ENCODE measurements around the gene VKORC1.
A peak's percentile ranks its signal among the peaks of the same experiment; 100 is the strongest.

The VKORC1 gene

DNA sequence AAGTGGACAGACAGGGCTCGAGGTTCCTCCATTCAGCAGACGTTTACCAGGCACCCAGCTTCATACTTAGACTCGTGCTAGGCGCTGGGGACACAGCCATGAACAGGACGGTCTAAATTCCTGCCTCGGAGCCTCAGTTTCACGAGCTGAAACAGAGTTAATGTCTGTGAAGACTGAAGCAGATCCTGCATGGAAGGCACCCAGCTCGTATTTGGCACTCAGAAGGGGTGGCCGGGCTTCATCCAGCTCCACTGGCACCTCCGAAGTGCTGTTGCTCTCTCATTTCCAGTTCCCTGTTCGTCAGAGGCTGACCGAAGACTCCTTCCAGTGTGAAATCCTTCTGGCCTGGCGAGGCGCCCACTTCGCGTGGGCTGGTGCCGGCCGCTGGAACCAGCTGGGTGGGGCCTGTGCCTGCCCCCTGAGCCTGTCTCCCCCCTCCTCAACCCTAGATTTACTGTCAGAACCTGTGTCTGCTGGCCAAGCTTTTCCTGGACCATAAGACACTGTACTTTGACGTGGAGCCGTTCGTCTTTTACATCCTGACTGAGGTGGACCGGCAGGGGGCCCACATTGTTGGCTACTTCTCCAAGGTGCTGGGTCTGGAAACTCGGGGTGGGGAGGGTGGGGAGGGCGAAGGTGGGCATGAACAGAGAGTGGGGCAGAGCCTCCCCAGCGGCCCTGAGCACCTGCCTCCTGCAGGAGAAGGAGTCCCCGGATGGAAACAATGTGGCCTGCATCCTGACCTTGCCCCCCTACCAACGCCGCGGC, 35.2 kb upstream of the VKORC1 start:
- no peak for DNase-seq

DNA sequence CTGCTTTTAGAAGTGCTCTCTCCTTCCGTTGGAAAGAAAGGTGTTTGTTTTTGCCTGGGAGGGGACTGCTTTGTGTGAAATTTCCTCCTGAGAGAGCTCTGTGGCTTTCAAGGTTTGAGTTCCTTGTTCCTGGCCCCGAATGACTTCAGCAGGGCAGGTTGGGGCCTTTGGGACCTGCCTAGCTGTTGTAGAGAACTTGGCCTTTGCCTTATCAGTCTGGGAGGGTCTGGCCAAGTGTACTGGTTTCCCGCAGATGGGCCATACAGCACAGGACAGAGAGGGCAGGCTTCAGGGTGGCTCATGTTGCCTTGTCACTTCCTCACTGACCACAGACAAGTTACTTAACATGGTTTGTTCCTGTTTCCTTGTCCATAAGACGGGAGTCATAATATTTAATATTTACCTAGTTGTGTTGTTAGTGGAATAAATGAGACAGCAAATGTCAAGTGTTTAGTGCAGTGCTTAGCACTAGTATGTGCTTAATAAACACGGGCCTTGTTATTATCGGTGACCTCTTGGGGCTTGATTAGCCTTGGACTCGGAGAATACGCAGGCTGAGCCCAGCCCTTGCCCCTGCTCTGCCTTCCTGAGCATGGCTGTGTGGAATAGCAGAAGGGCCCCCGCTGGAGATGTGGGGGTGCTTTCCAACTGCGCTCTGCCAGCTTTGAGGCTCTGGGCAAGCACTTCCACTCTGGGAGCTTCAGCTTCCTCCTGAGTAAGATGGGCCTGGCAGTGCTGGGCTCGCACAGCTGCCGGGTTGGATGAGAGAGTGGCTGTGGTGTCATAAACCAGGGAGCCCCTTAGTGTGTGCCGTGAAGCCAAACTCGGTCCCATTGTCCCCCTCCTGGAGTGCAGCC, 34.3 kb upstream of the VKORC1 start:
- no peak for DNase-seq

DNA sequence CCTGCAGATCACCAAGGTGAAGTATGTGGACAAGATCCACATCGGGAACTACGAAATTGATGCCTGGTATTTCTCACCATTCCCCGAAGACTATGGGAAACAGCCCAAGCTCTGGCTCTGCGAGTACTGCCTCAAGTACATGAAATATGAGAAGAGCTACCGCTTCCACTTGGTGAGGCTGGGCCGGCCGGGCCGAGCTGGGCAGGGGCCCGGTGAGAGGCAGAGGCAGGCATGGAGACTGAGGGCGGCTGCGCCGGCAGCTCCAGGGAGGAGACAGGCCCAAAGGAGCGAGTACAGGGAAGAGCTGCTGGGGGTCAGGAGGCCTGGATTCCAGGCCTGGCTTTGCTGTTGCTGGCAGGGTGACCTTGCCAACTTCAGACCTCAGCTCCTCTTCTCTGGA, 32.6 kb upstream of the VKORC1 start:
- DNase-seq, result no peak

DNA sequence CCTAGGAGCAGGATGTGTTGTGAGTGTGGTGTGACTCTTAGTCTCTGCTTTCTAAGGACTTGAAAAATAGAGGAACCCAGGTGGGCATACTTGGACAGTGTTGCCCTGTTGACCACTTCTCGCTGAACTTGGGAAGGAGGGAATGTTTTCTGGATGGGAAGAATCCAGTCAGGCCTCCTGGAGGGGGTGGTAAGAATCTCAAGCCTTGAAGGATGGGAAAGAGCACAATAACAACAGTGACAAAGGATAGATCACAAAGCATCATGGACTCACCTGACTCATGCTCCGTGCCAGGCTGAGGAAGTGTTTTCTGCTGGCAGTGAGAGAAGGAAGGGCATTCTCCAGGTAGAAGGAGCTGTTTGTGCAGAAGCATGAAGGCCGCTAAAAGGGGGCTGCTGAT, 31.2 kb upstream of the VKORC1 start:
- DNase-seq, result no peak

DNA sequence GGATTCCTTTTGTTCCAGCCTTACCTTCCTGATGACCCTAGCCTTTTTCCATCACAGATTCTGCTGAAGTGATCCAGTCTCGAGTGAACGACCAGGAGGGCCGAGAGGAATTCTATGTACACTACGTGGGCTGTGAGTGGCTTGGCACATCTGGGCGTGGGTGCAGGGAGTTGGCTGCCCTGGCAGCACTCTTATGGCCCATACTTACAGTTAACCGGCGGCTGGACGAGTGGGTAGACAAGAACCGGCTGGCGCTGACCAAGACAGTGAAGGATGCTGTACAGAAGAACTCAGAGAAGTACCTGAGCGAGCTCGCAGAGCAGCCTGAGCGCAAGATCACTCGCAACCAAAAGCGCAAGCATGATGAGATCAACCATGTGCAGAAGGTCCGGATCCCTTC, 25.5 kb upstream of the VKORC1 start:
- DNase-seq, result no peak

DNA sequence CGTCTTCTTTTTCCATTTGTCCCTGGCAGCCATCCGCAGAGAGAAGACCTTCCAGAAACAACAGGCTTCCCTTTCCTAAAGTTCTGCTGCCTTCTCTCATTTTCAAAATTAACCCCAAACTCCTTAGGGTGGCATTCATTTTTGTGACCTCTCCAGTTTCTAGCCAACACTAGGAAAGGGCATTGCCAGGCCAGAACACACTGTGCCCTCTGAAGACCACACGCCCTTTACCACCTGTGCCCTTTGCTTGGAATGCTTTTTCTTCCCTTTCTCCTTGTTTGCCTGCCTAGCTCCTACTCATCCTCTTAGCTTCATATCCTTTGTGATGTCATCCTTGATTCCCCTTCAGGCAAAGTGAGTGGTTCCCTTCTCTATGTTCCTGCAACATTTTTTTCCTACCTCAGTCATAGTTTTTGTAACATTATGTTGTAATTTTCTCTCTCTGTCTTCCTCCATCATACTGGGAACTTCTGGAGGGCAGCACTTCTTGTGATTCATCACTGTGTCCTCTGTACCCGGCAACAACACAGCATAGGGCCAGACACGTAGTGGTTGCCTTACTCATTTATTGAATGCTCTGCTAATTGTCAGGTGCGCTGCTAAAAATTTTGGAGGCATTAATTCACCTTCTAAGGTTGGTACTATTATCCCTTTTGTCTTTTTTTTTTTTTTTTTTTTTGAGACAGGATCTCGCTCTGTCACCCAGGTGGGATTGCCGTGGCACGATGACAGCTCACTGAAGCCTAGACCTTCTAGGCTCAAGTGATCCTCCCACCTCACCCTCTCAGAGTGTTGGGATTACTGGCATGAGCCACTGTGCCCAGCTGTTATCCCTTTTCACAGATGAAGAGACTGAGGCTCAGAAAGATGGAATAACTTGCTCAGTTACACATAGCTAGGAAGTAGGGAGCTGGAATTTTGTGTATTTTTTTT, 23.9 kb upstream of the VKORC1 start:
- DNase-seq, result no peak

DNA sequence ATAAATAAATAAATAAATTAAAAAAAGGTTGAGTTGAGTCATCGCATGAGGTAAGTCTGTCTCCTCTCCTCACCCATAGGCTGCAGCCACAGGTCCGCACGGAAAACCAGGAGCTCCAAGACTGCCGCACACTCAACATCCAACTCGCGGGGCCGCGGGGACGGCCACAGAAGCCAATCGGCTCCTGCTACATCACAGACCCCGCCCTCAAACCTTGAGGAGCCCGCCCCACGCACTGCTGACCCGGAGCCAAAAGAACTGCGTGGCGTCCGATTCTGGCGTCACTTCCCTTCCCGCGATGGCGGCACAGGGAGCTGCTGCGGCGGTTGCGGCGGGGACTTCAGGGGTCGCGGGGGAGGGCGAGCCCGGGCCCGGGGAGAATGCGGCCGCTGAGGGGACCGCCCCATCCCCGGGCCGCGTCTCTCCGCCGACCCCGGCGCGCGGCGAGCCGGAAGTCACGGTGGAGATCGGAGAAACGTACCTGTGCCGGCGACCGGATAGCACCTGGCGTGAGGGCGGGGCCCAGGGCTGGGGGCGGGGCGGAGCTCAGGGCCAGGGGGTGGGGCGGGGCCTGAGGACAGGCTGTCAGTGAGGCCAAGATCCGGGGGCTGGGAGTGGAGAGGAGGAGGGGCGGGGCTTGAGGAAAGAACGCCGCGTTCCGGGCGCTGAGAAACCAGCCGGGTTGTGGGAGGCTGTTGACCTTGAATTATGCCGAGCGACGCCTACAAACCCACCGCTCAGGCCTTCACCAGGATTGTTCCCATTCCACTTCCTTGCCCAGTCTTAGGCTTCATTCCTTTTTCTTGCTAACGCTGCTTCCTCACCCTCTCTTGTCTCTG, 23.0 kb upstream of the VKORC1 start, which contains the start of gene KAT8:
TSS of gene KAT8 (plus strand) at position 281 of the 839 bp plus-strand sequence. CDS start at position 299, 18 bp downstream.
- DNase-seq, result peak; percentile 94

DNA sequence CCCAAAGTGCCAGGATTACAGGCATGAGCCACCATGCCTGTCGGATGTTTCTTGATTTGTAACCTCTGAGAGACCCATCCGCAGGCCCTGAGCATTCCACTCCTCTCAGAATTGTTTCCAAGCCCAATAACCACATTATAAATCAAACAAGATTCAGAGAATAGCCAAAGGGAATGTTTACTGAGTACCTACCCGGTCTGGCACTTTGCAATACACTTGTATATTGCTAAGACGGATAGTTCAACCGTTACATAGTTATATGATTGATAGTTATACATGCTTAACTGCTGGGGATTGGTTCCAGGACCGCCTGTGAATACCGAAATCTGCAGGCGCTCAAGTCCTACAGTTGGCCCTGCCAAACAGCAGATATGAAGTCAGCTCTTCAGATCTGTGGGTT, 19.9 kb upstream of the VKORC1 start:
- DNase-seq, result no peak

DNA sequence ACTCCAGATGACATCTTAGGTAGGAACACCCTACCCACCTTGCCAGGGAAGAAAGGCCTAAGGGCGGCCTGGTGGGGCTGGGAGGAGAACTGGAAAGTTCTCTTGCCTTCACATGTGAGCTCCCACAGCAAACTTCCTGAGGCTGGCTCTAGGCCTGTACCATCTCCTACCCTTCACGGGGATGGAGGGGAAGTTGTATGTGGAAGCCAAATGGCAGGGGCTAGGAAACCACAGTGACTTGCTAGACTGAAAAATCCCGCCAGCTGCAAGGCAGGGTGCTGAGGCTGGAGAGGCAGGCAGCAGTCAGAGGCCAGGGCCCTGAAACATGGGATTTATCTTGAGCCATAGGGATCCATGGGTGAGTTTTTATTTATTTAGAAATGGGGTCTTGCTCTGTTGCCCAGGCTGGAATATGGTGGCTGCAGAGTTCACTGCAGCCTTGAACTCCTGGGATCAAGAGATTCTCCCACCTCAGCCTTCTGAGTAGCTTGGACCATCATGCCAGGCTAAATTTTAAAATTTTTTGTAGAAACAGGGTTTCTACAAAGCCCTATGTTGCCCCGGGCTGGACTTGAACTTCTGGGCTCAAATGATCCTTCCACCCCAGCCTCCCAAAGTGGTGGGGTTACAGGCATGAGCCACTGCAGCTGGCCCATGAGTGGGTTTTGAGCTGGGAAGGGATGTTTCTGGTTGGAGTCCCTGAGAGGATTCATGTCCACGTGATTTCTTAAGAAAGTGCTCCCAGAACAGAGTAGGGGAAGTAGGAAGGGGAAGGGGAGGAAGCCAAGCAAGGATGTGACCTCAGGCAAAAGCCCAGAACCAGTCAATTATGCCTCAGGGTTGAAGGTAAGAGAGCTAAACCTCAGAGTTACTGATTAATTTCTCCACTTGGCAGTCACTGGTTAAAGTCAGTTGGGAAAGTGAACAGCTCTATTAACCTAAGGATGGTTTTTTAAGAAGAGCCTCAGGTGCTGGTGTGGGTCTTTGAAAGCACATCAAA, 18.8 kb upstream of the VKORC1 start:
- no peak for DNase-seq

DNA sequence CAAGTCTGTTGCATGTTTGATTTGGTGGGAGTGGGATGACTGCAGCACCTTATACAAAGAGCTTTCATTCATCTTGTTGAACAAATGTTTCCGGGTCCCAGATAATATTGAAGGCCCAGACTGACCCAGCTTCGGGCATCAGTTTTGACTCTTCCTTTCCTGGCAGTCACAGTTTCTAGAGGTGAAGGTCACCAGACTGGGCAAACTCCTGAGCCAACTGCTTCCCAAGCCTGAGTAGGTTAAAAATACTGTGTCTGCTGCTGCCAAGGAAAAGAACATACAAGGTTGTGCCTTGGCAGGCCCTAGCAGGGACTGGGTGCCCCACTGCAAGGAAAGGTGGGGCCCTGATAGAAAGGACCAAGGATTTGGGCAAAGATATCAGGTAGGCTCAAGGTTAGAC, 18.1 kb upstream of the VKORC1 start:
- DNase-seq, result no peak

DNA sequence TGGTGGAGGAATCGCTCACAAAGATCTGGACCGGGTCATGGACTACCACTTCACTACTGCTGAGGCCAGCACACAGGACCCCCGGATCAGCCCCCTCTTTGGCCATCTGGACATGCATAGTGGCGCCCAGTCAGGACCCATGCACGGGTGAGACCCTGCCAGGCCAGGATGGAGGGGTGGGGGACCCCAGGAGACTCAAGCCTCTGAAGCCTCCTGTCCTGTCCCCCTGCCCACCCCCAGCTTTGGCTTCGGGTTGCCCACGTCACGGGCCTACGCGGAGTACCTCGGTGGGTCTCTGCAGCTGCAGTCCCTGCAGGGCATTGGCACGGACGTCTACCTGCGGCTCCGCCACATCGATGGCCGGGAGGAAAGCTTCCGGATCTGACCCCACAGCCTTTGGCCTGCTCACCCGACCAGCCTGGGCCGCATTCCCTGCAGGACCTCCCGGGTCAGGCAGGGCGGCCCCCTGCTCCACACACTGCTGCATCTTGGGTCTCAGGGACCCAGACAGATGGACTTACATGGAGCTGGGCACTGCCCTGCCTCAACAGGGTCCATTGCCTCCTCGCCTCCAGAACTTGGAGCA, 17.4 kb upstream of the VKORC1 start:
- DNase-seq, result no peak

DNA sequence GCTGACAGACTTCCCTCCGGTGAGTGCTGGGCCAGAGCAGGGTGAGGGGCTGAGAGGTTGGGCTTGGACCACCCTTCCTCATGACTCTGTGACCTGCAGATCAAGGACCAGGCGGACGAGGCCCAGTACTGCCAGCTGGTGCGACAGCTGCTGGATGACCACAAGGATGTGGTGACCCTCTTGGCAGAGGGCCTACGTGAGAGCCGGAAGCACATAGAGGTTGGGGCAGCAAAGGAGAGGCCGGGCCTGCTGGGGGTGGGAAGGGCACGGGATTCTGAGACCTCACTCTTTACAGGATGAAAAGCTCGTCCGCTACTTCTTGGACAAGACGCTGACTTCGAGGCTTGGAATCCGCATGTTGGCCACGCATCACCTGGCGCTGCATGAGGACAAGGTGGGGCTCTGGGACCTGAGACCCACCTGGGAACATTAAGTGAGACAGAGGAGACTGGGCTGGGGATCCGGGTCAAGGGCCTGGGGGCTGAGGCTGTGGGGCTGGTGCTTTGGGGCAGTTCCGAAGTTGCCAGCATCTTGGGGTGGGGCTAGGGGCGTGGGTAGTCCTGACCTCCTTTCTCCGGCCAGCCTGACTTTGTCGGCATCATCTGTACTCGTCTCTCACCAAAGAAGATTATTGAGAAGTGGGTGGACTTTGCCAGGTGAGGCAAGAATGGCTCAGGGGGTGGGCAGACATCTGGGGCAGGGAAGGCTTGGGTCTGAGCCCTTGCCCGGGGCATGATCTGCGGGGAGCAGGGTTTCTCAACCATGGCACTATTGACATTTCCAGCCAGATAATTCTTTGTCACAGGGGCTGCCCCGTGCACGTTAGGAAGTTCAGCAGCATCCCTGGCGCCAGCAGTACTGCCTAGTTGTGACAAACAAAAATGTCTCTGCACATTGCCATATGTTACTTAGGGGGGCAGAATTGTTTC, 15.8 kb upstream of the VKORC1 start:
- no peak for DNase-seq

DNA sequence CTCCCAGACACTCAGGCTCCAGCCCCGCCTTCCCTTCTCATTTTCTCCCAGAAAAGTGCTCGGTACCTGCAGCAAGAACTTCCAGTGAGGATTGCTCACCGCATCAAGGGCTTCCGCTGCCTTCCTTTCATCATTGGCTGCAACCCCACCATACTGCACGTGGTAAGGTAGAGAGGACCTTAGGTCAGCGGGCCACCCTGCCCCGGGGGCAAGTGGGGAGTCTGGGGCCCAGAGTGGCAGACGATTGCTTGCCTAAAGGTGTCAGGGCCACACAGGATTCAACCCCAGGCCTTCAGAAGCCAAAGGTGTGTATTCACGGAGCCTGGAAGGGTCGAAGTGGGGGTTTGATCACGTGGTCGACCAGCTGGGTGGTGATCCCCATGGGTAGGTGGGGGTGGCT, 15.0 kb upstream of the VKORC1 start:
- DNase-seq, result no peak

DNA sequence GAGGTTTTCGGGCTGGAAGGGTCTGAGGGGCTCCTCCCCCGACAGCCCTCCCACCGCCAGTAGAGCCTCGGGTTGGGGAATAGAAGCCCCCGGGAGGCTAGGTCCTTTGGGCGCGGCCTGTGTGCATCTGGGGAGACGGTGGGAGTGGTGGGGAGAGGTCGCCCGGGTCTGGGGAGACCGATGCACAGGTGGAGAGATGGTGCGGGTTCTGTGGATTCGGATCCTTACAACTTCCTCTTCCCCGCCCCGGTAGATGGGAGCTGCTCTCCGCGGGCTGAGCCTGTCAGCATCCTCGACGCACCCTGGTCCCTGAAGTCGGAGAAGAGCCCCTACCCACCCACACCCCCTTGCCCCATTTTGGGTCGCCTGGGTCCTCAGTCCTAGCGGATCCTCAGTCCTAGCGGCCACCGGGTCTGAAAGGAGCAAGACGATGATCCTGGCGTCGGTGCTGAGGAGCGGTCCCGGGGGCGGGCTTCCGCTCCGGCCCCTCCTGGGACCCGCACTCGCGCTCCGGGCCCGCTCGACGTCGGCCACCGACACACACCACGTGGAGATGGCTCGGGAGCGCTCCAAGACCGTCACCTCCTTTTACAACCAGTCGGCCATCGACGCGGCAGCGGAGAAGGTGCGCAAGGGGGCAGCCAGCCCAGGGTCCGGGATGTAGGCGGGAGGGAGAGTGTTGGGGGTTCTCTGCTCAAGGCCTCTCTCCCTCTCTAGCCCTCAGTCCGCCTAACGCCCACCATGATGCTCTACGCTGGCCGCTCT, 14.4 kb upstream of the VKORC1 start:
- DNase-seq, result no peak

DNA sequence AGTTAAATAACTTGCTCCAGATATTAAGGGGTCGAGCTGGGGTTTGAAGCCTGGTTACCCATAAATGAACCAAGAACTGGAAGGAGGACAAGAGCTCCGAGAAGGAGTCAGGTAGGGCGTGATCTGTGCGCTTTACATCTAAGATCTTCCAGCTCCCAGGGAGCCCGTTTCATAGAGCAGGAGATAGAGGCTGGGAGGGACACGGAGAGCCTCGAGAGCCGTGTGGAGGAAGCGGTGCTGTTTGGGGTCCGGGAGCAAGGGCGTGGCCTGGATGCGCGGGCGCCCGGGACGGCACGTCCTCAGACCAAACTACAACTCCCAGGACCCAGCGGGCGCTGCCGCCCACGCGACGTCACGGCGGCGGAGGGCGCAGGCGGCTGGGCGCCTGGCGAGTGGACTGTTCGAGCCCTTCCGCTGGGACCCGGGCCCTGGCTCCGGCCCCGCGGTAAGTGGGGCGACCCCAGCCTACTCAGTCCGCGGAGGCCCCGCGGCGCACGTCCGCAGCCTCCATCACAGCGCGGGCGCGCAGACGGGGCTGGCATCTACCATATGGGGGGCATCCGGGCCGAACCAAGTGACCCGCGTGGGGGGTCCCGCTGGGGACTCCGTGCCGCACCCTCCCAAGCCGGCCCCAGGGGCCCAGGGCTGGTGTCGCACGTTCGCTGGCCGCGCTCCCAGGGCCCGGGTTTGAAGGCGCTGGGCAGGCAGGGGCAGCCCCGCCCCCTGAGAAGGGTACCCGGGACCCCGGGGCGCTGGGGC, 13.6 kb upstream of the VKORC1 start, which contains the start of gene BCKDK:
TSS of gene BCKDK (plus strand) at position 352 of the 759 bp plus-strand sequence. CDS start 838 bp downstream, outside the sequence.
- peak; percentile 45 for DNase-seq

DNA sequence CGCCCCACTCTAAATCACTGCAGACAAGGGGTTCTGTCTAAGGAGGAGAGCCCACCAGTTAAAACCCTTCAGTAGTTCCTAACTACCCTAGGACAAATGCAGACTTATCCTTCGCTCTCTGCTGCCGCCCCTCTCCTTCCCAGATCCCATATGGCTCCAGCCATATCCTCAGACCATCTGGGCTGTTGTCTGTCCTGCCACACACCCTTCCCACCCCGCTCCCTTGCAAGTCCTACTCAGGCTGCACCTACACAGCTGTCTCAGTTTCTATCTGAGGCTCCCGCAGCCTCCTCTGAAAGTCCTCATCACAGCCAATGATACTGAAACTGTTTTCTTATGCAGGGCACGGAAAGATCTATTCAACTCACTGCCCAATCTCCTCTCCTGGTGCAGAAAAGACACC, 12.9 kb upstream of the VKORC1 start:
- no peak for DNase-seq

Measured in SHP77 treated with DMSO at 0.1 percent for 48 hours (cell line).